K562 (cell line): ENCODE data around the gene GZMM. TPM values are rescaled to one million over a fixed set of nuclear protein-coding genes. Genes with fewer than 3 reads are reported as not detected.

Experiments used
- BACH1 ChIP-seq: fragments of 200-800 bp; sonication (Bioruptor generic); IDR thresholded peaks from 2 replicates; pipeline ENCODE4 v1.6.1; 2016; ENCODE audit warnings: missing genetic modification characterization, missing compliant biosample characterization
- BHLHE40 ChIP-seq: IDR thresholded peaks from 2 replicates; pipeline ENCODE4 v1.6.1; 2011; ENCODE audit warnings: low read length, improper control_type of control experiment
- CHD2 ChIP-seq: IDR thresholded peaks from 2 replicates; pipeline ENCODE4 v1.6.1; 2011; ENCODE audit warnings: low read depth, low read length
- ETS1 ChIP-seq: conservative IDR thresholded peaks from 2 replicates; pipeline ENCODE4 v1.6.1; 2011; ENCODE audit warnings: low read depth, mild to moderate bottlenecking, low read length; ENCODE audit not compliant: control insufficient read depth
- FOXP1 ChIP-seq: sonication (generic); formaldehyde crosslinking; IDR thresholded peaks from 2 replicates; pipeline ENCODE4 v1.8.0; 2022; ENCODE audit warnings: mild to moderate bottlenecking, missing genetic modification reagents
- HMGXB4 ChIP-seq: sonication (generic); formaldehyde crosslinking; IDR thresholded peaks from 2 replicates; pipeline ENCODE4 v1.8.1; 2023; ENCODE audit warnings: mild to moderate bottlenecking, missing genetic modification reagents
- KLF13 ChIP-seq: fragments of 450-650 bp; IDR thresholded peaks from 2 replicates; pipeline ENCODE4 v1.6.1; 2016; ENCODE audit warnings: missing genetic modification characterization, low read depth, mild to moderate bottlenecking, missing compliant biosample characterization, moderate library complexity, borderline replicate concordance
- MYBL2 ChIP-seq, 2 experiments: fragments of 450-650 bp in 1 of 2; sonication (generic) in 1 of 2; formaldehyde crosslinking in 1 of 2; IDR thresholded peaks; 2 replicates each; pipeline versions ENCODE4 v1.6.1 to v1.8.1; 2017 to 2022; ENCODE audit warnings: borderline replicate concordance in 1 of 2, inconsistent platforms in 1 of 2, low read depth in 1 of 2, mild to moderate bottlenecking in 1 of 2, missing genetic modification reagents in 1 of 2, moderate library complexity in 1 of 2
- POU5F1 ChIP-seq: fragments of 150-350 bp; IDR thresholded peaks from 2 replicates; pipeline ENCODE4 v1.6.1; 2014; ENCODE audit warnings: borderline replicate concordance, low read length, low read depth, mild to moderate bottlenecking; ENCODE audit not compliant: partially characterized antibody
- RBM39 ChIP-seq: fragments of 200-400 bp; formaldehyde crosslinking; optimal IDR thresholded peaks from 2 replicates; pipeline ENCODE3; 2018; ENCODE audit warnings: low read depth, low read length
- SAFB ChIP-seq: fragments of 200-400 bp; formaldehyde crosslinking; IDR thresholded peaks from 2 replicates; pipeline ENCODE4 v1.6.1; 2017; ENCODE audit warnings: low read depth, low read length, borderline replicate concordance
- SAP30 ChIP-seq: fragments of 200-600 bp; sonication (generic); IDR thresholded peaks from 2 replicates; pipeline ENCODE4 v1.6.1; 2012; ENCODE audit warnings: borderline replicate concordance, low read depth, mild to moderate bottlenecking, moderate library complexity, low read length, control low read depth, inconsistent platforms; ENCODE audit not compliant: insufficient read depth, poor library complexity, severe bottlenecking
- SIN3B ChIP-seq: fragments of 450-650 bp; IDR thresholded peaks from 2 replicates; pipeline ENCODE4 v1.6.1; 2017; ENCODE audit warnings: low read depth, mild to moderate bottlenecking, moderate library complexity
- TFAM ChIP-seq: fragments of 250-450 bp; sonication (Bioruptor Pico); conservative IDR thresholded peaks from 2 replicates; pipeline ENCODE4 v1.5.0; 2021; ENCODE audit warnings: mild to moderate bottlenecking, moderate library complexity
- ZKSCAN1 ChIP-seq: fragments of 150-350 bp; IDR thresholded peaks from 2 replicates; pipeline ENCODE4 v1.6.1; 2016; ENCODE audit warnings: low read depth, low read length
- ZKSCAN3 ChIP-seq: fragments of 250-450 bp; sonication (Bioruptor Pico); IDR thresholded peaks from 2 replicates; pipeline ENCODE4 v1.4.0; 2020
- ZNF224 ChIP-seq: sonication (generic); formaldehyde crosslinking; IDR thresholded peaks from 2 replicates; pipeline ENCODE4 v1.8.0; 2022; ENCODE audit warnings: mild to moderate bottlenecking, missing genetic modification reagents
- ZNF263 ChIP-seq: sonication (generic); formaldehyde crosslinking; IDR thresholded peaks from 2 replicates; pipeline ENCODE4 v1.8.0; 2022; ENCODE audit warnings: mild to moderate bottlenecking, missing genetic modification reagents, borderline replicate concordance
- ZNF347 ChIP-seq: fragments of 450-650 bp; formaldehyde crosslinking; IDR thresholded peaks from 2 replicates; pipeline ENCODE4 v1.4.0; 2020; ENCODE audit warnings: low read depth, mild to moderate bottlenecking, moderate library complexity
- ZNF780A ChIP-seq: fragments of 250-450 bp; sonication (Bioruptor Pico); IDR thresholded peaks from 2 replicates; pipeline ENCODE4 v1.5.0; 2021; ENCODE audit warnings: mild to moderate bottlenecking
- polyA plus RNA-seq, 8 experiments: library from polyadenylated mRNA; depleted of rRNA in 4 of 8; stranded (reverse) in 5 of 8; unstranded in 3 of 8; fragments of >200 nt; fragmentation: Nextera tagmentation in 2 of 8; fragmentation: Illumina TruSeq in 1 of 8; extraction: Ambion mirVana in 2 of 8; extraction: Trizol in 1 of 8; gene quantifications; 2 replicates each; pipeline versions ENCODE4 v1.2.1 to v1.2.3, GENCODE V29; 2011 to 2014; ENCODE audit warnings: inconsistent platforms in 1 of 8, missing spikeins in 1 of 8
- total RNA-seq, 7 experiments: library from RNA; depleted of rRNA in 6 of 7; stranded (reverse); fragments of >200 nt in 6 of 7; fragmentation: Illumina TruSeq in 2 of 7; extraction: Trizol in 2 of 7; gene quantifications; 2 replicates each; pipeline versions ENCODE4 v1.2.1 to v1.2.3, GENCODE V29; 2011 to 2021; ENCODE audit warnings: low replicate concordance in 1 of 7
- TF ChIP-seq, protein P1 (sequence below), 2 experiments: IDR thresholded peaks in 1 of 2; conservative IDR thresholded peaks in 1 of 2; 2 replicates each; pipeline ENCODE4 v1.6.1; 2016; ENCODE audit warnings: low read depth in 2 of 2, mild to moderate bottlenecking in 1 of 2, missing compliant biosample characterization in 1 of 2, missing genetic modification characterization in 1 of 2, moderate library complexity in 1 of 2

Gene GZMM
- total and polyA plus RNA-seq, 9 of the 15 experiments (the other 6 are each of a cell fraction or from before 2014, with no cell fraction given), result 0.08 to 2.6 (median 0.70) TPM; not detected in 2

- TF ChIP-seq HMGXB4 (CRISPR knock-in tag) (peak; percentile 32; the same call in 1 of the 2 replicates), ZNF347 (CRISPR knock-in tag) (no peak), MYBL2 (IDR thresholded peaks at IDR 0.05; ENCODE audit: low read depth) (no peak), MYBL2 (CRISPR knock-in tag; IDR thresholded peaks at IDR 0.05; ENCODE audit: borderline replicate concordance) (no peak), SAFB (no peak), RBM39 (no peak), ZKSCAN3 (CRISPR knock-in tag) (no peak), SAP30 (no peak), POU5F1 (no peak), TFAM (CRISPR knock-in tag) (no peak), ETS1 (peak; percentile 82), FOXP1 (CRISPR knock-in tag) (peak; percentile 68; the same call in 1 of the 2 replicates), ZNF780A (CRISPR knock-in tag) (no peak), BHLHE40 (peak; percentile 83), CHD2 (no peak), SIN3B (no peak; the same call in 1 of the 2 replicates), ZNF263 (CRISPR knock-in tag) (no peak), ZNF224 (CRISPR knock-in tag) (no peak), BACH1 (tag) (no peak), ZKSCAN1 (0 out of 2 replicates have a peak, but pooled peaks have one; percentile 59), KLF13 (tag) (no peak)
- TF ChIP-seq, protein P1, sequence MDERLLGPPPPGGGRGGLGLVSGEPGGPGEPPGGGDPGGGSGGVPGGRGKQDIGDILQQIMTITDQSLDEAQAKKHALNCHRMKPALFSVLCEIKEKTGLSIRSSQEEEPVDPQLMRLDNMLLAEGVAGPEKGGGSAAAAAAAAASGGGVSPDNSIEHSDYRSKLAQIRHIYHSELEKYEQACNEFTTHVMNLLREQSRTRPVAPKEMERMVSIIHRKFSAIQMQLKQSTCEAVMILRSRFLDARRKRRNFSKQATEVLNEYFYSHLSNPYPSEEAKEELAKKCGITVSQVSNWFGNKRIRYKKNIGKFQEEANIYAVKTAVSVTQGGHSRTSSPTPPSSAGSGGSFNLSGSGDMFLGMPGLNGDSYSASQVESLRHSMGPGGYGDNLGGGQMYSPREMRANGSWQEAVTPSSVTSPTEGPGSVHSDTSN (CRISPR knock-in tag; IDR thresholded peaks at IDR 0.05; ENCODE audit: low read depth), result no peak
- TF ChIP-seq, protein P1 (tag; conservative IDR thresholded peaks at IDR 0.05; ENCODE audit: low read depth), result no peak
Observed at GRCh38 chr19:574658-575526, 31.0 kb downstream of the GZMM start (continued).
